K562 (cell line): ENCODE results near the gene BMP6.

Experiments used
- CC2D1A ChIP-seq: fragments of 450-650 bp; IDR thresholded peaks from 2 replicates; pipeline ENCODE4 v1.6.1; 2017; ENCODE audit warnings: mild to moderate bottlenecking
- MAFF ChIP-seq: IDR thresholded peaks from 2 replicates; pipeline ENCODE4 v1.6.1; 2012; ENCODE audit warnings: low read length, improper control_type of control experiment
- NFXL1 ChIP-seq: fragments of 450-650 bp; formaldehyde crosslinking; IDR thresholded peaks from 2 replicates; pipeline ENCODE4 v1.4.0; 2021; ENCODE audit warnings: mild to moderate bottlenecking
- RBBP5 ChIP-seq: fragments of 200-600 bp; sonication (generic); IDR thresholded peaks from 2 replicates; pipeline ENCODE4 v1.6.1; 2012; ENCODE audit warnings: borderline replicate concordance, mild to moderate bottlenecking, low read length, control low read depth, inconsistent platforms; ENCODE audit not compliant: insufficient read depth, poor library complexity, severe bottlenecking
- ZFPM2 ChIP-seq: fragments of 250-450 bp; sonication (Bioruptor Pico); IDR thresholded peaks from 2 replicates; pipeline ENCODE4 v1.5.1; 2022; ENCODE audit warnings: mild to moderate bottlenecking
- TF ChIP-seq, protein P1 (sequence below): fragments of 450-650 bp; formaldehyde crosslinking; IDR thresholded peaks from 2 replicates; pipeline ENCODE4 v1.4.0; 2020; ENCODE audit warnings: mild to moderate bottlenecking, moderate library complexity
- TF ChIP-seq, protein P2 (sequence below), 3 experiments: IDR thresholded peaks in 2 of 3; conservative IDR thresholded peaks in 1 of 3; 2 replicates each; pipeline ENCODE4 v1.5.1; 2011 to 2012; ENCODE audit warnings: low read length in 3 of 3, mild to moderate bottlenecking in 3 of 3, control low read depth in 2 of 3, improper control_type of control experiment in 1 of 3, inconsistent platforms in 1 of 3, low read depth in 1 of 3, mixed read lengths in 1 of 3, moderate library complexity in 1 of 3; ENCODE audit not compliant: insufficient read depth in 2 of 3

DNA sequence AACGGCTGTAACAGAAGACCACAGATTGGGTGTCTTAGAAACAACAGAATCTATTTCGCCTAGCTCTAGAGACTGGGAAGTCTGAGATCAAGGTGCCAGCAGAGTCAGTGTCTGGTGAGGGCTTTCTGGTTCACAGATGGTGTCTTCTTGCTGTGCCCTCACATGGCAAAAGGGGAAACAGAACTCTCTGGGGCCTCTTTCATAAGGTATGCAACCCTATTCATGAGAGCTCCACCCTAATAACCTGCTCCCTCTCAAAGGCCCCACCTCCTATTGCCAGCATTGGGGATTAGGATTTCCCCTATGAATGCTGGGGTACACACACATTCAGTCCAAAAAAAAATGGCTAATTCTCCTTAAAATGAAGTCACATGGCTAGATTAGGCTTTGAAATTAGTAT is 174.7 kb downstream of the BMP6 start:
- TF ChIP-seq ZFPM2 (CRISPR knock-in tag) = no peak
- TF ChIP-seq, protein P1, sequence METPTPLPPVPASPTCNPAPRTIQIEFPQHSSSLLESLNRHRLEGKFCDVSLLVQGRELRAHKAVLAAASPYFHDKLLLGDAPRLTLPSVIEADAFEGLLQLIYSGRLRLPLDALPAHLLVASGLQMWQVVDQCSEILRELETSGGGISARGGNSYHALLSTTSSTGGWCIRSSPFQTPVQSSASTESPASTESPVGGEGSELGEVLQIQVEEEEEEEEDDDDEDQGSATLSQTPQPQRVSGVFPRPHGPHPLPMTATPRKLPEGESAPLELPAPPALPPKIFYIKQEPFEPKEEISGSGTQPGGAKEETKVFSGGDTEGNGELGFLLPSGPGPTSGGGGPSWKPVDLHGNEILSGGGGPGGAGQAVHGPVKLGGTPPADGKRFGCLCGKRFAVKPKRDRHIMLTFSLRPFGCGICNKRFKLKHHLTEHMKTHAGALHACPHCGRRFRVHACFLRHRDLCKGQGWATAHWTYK = no peak
- TF ChIP-seq CC2D1A = no peak
- TF ChIP-seq, protein P2, sequence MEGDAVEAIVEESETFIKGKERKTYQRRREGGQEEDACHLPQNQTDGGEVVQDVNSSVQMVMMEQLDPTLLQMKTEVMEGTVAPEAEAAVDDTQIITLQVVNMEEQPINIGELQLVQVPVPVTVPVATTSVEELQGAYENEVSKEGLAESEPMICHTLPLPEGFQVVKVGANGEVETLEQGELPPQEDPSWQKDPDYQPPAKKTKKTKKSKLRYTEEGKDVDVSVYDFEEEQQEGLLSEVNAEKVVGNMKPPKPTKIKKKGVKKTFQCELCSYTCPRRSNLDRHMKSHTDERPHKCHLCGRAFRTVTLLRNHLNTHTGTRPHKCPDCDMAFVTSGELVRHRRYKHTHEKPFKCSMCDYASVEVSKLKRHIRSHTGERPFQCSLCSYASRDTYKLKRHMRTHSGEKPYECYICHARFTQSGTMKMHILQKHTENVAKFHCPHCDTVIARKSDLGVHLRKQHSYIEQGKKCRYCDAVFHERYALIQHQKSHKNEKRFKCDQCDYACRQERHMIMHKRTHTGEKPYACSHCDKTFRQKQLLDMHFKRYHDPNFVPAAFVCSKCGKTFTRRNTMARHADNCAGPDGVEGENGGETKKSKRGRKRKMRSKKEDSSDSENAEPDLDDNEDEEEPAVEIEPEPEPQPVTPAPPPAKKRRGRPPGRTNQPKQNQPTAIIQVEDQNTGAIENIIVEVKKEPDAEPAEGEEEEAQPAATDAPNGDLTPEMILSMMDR (IDR thresholded peaks at IDR 0.05 in 2 of 3, conservative IDR thresholded peaks at IDR 0.05 in 1 of 3; ENCODE audit: insufficient read depth in 2 of 3, low read depth in 1 of 3, low read length in 3 of 3) = no peak
- TF ChIP-seq NFXL1 (CRISPR knock-in tag) = no peak
- no peak for TF ChIP-seq RBBP5
- no peak for TF ChIP-seq MAFF
